OCI-LY1 (cell line): ENCODE data around the gene CIB1.

ENCODE experiments used
- EZH2 ChIP-seq: fragments of 200-600 bp; sonication (generic), shearing (Covaris generic); IDR thresholded peaks from 2 replicates; pipeline ENCODE4 v1.8.0; 2017; ENCODE audit warnings: borderline replicate concordance, mixed run types, mild to moderate bottlenecking, antibody characterized with exemption, low read length, moderate library complexity, mixed read lengths
- TF ChIP-seq, protein P1 (sequence below): fragments of 200-600 bp; sonication (generic), shearing (Covaris generic); IDR thresholded peaks from 2 replicates; pipeline ENCODE4 v1.5.1; 2017; ENCODE audit warnings: mild to moderate bottlenecking, antibody characterized with exemption, low read length, moderate library complexity, mixed read lengths

DNA sequence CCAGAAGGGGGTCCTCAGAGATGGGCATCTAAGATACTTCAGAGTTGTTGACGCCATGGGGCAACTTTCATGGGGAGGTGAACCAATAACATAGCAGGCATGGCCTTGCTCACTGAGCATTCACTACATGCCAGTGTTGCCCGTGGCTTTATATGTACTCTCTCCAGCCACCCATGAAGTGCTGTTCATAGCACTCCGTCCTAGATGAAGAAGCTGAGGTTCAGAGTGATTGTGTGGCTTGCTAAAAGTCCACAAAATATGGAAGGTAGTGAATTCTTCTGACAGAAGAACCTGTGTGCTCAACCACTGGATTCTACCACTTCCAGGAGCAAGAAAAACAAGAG is 42.4 kb downstream of the CIB1 start:
- TF ChIP-seq, protein P1, sequence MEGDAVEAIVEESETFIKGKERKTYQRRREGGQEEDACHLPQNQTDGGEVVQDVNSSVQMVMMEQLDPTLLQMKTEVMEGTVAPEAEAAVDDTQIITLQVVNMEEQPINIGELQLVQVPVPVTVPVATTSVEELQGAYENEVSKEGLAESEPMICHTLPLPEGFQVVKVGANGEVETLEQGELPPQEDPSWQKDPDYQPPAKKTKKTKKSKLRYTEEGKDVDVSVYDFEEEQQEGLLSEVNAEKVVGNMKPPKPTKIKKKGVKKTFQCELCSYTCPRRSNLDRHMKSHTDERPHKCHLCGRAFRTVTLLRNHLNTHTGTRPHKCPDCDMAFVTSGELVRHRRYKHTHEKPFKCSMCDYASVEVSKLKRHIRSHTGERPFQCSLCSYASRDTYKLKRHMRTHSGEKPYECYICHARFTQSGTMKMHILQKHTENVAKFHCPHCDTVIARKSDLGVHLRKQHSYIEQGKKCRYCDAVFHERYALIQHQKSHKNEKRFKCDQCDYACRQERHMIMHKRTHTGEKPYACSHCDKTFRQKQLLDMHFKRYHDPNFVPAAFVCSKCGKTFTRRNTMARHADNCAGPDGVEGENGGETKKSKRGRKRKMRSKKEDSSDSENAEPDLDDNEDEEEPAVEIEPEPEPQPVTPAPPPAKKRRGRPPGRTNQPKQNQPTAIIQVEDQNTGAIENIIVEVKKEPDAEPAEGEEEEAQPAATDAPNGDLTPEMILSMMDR, result no peak
- no peak for TF ChIP-seq EZH2
